Hematopoietic multipotent progenitor cell treated with erythropoietin and hydrocortisone succinate and interleukin-3 and kit ligand, for 6 days (in vitro differentiated cells): Measurements from ENCODE around the gene TOR4A.

Experiments used
- DNase-seq: peaks from one replicate; pipeline ENCODE4 v3.0.0-alpha.2; 2015

The TOR4A gene

GRCh38 chr9:137273611-137274320 is 3.8 kb upstream of the TOR4A start:
- peak; percentile 58 for DNase-seq

DNA sequence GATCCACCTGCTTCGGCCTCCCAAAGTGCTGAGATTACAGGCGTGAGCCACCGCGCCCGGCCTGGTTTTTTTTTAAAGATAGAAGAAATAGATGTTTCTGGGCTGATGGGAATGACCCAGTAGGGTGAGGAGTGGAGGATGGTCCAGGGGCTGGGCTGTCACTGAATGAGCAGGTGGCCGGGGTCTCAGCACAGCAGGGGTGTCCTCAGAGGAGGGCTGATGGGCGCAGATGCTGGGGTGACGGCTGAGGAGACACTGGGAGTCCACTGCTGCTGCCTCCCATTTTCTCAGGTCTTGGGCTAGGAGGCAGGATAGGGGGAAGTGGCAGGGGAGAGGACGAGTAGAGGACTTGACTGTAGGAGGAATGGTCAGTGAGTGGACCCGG is 2.3 kb upstream of the TOR4A start:
- no peak for DNase-seq

DNA sequence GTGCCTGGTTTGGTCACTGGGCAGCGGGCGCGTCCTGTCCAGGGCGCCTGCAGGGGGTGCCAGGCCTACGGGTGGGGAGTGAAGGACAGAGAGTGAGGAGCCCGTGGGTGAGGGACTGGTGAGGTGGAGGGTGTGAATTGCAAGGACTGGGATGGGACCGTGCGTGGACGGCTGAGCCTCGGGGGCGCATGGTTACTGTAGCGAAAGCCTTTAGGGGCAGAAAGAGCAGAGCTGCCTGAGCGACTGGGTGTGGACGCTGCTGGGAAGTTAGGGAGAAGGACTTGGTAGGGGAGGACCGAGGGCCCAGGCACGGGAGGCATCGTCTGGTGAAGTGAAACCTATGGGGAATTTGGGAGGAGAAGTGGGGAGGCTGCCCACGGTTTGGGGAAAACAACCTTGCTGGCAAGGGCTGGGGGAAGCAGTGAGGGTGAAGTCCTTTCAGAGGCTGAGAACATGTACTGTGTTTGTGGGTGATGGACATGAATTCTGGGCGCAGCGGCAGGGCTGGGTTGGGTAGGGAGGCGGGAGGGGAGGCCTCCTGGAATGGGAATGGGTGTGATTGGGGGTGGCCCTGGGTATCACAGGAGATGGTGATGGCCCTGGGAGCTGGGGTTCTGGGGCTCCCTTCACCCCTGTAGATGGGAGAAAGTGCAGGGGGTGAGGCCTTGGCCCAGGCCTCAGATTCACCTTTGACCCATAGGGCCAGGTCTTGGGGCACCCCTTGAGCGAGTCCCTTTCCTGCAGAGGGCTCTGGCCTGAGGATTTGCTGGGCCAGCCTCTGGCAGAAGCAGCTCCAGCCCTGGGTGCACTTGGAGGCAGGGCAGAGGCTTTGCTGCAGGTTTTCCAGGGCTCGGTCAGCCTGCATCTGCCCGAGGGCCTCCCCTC is 1.7 kb upstream of the TOR4A start:
- no peak for DNase-seq

- peak; percentile 94 for DNase-seq
These were observed 825 bp upstream of the TOR4A start for GRCh38 chr9:137276473-137277328.

GRCh38 chr9:137278061-137278701 is 655 bp downstream of the TOR4A start:
- DNase-seq: peak; percentile 80

DNA sequence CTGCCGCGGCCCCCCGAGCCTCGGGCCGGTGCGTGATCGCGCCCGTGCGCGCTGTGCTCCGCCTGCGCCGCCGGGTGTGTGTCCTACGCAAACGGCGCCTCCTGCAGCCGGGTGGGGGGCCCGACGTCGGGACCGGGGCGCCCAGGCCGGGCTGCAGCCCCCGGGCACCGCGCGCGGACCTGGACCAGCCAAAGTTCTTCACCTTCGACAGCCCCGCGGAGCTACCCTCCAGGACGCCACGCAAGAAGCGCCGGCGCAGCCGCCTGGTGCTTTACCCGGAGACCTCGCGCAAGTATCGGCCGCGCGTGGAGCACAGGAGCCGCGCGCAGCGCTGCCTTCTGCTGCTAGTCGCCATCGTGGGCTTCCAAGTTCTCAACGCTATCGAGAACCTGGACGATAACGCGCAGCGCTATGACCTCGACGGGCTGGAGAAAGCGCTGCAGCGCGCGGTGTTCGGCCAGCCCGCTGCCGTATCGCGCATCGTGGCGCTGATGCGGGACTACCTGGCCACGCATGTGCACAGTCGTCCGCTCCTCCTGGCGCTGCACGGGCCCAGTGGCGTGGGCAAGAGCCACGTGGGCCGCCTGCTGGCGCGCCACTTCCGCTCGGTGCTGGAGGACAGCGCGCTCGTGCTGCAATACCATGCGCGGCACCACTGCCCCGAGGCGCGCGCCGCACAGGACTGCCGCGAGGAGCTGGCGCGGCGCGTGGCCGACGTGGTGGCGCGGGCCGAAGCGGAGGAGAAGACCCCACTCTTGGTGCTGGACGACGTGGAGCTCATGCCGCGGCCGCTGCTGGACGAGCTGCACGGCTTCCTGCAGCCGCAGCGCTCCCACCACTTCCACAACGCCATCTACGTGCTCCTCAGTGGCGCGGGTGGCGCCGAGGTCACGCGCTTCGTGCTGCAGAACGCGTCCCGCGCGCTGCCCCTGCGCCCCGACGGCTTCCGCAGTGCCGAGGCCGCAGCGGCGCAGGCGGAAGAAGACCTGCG is 1.5 kb downstream of the TOR4A start:
- DNase-seq: no peak

DNA sequence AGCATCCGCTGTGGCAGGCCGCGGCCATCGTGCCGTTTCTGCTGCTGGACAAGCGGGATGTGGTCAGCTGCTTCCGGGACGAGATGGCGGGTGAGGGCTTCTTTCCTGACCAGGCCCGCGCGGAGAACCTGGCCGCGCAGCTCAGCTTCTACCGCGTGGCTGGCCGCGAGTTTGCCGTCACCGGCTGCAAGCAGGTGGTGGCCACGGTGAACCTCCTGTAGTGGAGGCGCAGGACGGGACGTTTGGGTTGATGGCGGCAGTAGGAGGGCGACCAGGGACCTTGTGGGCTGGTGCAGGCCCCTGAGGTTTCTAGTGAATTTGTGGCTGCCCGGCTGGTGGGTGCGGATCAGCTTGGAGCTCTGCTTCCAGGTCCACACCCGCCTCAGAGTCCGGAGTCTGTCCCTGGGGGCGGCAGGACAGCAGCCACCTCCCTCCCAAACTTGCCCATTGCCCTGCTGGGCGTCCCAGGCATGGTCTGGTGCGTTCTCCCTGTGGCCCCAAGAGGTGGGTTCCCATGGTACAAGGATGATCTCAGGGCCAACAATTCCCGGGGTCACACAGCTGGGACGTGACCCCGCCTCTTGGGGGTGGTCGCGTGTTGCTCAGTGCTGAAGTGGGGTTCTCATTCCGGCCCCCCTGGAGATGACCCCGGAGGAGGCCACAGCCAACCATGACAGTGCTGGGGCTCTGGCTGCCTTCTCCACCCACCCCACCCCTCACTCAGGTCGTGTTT is 2.4 kb downstream of the TOR4A start:
- DNase-seq: no peak

DNA sequence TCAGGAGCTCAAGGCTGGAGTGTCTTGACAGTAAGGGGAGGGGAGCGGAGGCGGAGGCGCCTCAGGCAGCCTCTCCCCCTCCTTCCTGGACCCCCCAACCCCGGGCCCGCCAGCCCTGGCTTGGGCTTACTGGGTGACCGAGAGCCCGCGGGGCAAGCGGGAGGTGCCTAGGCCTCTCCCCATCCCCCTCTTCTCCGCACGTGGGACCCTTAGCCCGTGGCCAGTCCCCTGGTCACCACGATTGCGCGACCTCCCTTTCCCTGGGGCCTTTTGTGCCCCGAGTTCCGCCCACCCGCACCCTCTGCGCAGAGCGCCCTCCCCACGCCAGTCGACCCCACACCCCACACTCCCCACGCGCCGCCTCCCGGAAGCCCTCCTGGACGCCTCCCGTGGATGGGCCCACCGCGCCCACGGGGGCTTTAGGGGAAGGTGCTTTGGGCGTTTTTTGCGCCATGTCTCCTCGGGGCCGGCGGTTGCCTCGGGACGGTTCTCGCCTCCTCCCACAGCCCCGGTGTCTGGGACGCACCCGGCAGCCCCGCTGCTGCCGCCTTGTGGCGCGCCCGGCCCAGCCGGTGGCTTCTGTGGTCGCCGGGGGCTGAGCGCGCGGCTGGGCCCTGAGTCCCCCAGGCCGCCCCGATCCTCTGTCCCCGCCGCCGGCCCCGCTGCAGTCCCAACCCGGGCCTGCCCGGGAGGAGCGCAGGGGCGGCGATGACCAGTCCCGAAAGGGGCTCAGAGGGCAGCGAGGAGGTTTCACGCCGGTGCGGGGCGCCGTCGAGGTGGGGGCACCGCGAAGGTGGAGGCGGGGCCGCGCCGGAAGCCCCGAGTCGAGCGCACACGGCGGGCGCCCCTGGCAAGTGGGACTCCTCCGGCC is 3.2 kb downstream of the TOR4A start:
- DNase-seq: peak; percentile 42

DNA sequence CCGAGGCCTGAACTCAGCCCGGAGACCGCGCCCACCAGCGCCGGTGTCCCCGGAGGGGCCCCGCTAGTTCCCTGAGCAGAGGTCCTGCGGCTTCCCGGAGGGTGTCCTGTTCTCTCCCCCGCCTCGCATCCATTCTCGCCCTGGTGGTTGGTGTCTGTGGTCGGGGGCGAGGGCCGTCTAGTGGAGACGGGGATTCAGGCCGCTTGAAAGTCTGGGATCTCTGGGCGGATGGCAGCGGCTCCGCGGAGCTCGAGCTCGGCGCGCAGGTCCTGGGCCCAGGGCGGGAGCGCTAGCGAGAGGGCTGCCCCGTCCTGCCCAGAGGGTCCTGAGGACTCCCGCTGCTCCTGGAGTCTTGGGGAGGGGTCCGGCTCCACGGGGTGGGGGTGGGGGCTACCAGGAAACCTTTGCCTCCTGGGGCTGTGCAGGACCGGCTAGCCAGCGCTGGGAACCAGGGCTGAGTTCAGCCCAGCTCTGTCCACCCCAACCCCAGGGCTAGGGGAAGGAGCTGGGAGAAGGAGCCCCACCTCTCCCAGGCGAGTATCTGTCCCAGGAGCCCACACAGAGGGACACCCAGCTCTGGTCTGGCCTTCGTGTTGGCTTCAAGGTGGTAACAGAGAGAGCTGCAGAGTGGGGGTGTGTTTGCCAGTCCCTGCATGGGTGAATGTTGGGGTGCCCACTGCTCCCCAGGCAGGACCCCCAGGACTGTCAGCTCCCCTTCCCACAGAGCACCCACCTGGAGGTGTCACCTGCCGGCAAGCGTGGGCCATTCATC is 4.0 kb downstream of the TOR4A start:
- no peak for DNase-seq

DNA sequence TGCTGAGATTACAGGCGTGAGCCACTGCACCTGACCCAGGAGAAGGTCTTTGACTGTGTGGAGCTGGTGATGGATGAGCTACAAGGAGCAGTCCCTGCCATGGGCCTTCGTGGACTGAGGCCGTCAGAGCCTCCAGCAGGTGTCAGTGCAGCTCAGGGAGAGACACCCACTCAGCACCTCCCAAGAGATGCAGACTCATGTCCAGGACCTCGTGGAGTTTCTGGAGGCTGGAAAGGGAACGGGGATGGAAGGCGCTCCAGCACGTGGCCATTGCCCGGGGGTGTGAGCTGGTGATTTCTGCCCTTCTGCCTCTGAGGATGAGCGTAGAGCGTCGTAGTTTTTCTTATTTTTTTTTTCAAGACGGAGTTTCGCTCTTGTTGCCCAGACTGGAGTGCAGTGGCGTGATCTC is 9.5 kb downstream of the TOR4A start:
- DNase-seq: peak; percentile 80

DNA sequence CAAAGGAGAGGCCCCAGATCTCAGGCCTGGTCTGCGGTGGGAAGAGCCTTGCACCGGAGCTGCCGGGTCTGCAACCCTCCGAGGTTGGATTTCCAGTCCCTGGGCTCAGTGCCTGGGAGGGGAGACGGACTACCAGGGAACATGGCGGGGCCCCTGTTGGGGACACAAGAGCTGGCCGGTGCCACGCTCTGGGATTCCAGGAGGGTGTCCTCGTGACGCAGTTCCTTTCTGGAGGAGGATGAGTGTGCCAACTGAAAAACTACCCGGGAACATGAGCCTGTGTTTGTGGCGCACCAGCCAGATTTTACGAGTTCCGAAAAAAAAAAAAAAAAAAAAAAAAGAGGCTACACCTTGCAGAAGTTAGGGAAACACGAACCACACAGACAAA is 15.6 kb downstream of the TOR4A start:
- DNase-seq: no peak

DNA sequence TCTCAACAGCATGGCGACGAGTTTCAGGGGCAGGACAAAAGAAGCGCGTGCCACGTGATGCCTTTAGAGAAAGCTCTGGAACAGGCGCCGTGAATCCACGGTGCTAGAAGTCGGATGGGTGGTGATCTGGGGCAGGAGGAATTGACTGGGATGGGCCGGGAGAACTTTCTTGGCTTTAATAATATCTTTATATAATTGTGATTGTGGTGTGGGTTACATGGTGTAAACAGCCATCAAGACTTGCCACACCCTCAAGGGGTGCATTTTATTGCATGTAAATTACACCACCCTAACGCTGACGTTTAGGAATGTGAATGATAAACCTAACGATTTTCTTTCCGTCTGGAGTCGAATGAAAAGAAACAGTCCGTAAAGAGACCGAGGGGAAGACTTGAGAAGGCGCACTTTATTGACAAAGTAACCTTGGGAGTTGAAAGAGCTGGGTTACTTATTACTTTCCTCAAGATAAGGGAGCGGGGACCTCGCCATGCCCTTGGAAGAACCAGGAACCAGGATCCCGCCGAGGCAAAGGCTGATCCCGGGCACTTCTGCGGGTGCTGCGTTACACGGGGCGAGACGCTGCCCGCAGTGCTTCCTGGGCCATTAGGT is 16.1 kb downstream of the TOR4A start:
- DNase-seq: no peak

DNA sequence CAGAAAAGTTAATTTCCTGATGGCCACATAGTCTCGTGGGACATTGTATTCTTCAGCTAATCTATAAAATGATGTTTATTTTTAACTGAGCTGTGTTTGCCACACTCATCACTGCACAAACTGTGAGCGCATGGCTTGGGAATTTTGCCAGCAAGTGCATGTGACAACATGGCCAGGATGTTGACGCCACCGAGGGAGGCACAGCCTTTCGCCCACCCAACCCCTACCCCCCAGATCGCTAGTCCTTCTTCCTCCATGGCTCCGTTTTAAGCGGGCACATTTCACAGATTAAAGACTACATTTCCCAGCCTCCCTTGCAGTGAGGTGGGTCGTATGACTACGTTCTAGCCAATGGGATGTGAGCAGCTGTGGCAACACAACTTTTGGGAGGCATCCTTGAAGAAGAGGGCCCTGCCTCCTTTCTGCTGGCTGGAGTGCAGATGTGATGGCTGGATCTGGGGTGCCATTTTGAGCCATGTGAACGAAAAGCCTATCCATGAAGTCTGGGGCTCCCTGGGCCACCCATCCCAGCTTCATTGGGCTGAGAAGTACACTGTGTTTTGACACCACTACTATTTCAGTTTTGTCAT is 16.7 kb downstream of the TOR4A start:
- DNase-seq: peak; percentile 84

DNA sequence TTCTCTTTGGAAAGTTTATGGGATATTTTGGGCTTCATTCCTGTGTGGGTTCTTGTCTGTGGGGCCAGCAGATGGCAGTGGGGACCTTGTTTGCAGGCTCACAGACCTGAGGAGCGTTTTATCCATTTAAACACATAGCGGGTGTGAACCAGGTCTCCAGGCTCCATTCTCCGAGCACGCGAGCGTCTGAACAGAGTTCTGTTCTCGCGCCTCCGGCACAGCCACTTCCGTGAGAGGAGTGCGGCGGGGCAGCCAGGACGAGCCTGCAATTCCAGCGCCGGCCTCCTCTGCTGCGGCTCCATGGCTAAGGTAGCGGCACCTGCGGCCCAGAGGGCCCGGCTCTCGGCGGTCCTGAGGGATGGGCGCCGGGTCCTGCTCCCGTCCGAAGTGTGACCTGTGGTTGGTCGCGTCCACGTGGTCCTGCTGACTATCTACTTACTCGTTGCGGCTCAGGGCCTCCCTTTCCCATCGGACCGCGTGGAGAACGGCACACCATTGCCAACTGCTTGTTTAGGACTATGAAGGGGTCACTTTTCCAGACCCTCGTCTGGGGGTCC is 17.2 kb downstream of the TOR4A start:
- DNase-seq: peak; percentile 69

GRCh38 chr9:137295238-137295811 is 17.8 kb downstream of the TOR4A start:
- peak; percentile 68 for DNase-seq

GRCh38 chr9:137295849-137296669 is 18.5 kb downstream of the TOR4A start:
- DNase-seq: no peak
